ENCODE results near the gene CFAP157. TPM values are rescaled to one million over a fixed set of nuclear protein-coding genes. Genes with fewer than 3 reads are reported as not detected.
A peak's percentile ranks its signal among the peaks of the same experiment; 100 is the strongest.
"Not testable (repeated sequence)": the region's sequence is repeated elsewhere in the genome, so short reads cannot be mapped to it uniquely, and the experiment has no call there.

Gene CFAP157
- total RNA-seq, 2 experiments from 2014 or later = not detected

DNA sequence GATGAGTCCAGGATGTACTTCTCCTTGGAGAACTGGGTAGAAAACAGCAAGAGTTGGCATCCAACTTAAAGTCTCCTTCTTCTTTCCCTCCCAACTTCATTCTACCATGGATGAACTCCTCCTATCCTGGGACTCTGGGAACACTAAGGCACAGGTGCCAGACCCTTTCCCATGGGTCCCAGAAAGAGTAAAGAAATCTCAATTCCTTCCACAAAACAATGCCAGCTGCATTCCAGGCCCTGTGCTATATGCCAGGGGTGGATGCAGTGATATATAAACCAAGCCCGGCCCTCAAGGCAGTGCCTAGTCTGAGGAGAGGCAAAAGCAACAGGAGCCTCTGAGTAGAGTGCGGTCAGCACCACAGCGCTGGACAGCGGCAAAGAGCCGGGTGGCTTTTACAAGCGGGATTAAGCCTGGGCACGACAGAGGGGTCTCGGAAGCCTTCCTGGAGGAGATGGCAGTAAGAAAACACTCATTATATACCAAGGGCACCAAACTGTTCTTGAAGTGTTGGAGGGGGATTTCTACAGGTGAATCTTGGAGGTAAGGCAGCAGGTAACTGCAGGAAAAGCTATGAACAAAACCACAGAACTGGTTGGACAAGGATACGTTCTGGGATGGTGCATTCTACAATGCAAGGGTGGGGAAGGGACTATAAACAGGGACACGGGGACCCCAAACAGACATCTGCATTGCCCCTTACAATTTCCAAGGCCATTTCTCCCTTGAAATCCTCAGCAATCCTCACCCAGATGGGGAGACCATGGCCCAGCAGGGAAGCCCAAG, 44.7 kb downstream of the CFAP157 start:
- ChIA-PET CTCF (no interaction called here), POLR2A (no interaction called here)
- H3K36me3 Mint-ChIP-seq (ENCODE audit: low read depth) = peaks cover 53% of the 10 kb centered on the region
- H3K27me3 Mint-ChIP-seq = no peaks in the 10 kb centered on the region
- no peak overlapping the region for H3K4me3 Mint-ChIP-seq
- H3K9me3 Mint-ChIP-seq = no peaks in the 10 kb centered on the region
- no peak for DNase-seq
- no peak overlapping the region for H3K27ac Mint-ChIP-seq
- H3K4me1 Mint-ChIP-seq = peaks cover 5% of the 10 kb centered on the region

- Mint-ChIP-seq H3K4me1 (no peaks in the 10 kb centered on the region), H3K27me3 (no peaks in the 10 kb centered on the region), H3K36me3 (ENCODE audit: low read depth) (peaks cover 44% of the 10 kb centered on the region), H3K27ac (peak overlapping the region; percentile 54), H3K9me3 (no peaks in the 10 kb centered on the region), H3K4me3 (no peak overlapping the region)
- POLR2A ChIA-PET = no interaction called here
- DNase-seq = no peak
- CTCF ChIA-PET = no interaction called here
Observed at GRCh38 chr9:127753148-127753547, 46.4 kb downstream of the CFAP157 start.

GRCh38 chr9:127753622-127754021, 46.8 kb downstream of the CFAP157 start:
- H3K4me3 Mint-ChIP-seq = no peak overlapping the region
- no peaks in the 10 kb centered on the region for H3K9me3 Mint-ChIP-seq
- DNase-seq = no peak
- H3K27me3 Mint-ChIP-seq = no peaks in the 10 kb centered on the region
- no peaks in the 10 kb centered on the region for H3K4me1 Mint-ChIP-seq
- H3K36me3 Mint-ChIP-seq (ENCODE audit: low read depth) = peaks cover 44% of the 10 kb centered on the region
- H3K27ac Mint-ChIP-seq = no peak overlapping the region
- POLR2A ChIA-PET = no interaction called here
- CTCF ChIA-PET = no interaction called here

DNA sequence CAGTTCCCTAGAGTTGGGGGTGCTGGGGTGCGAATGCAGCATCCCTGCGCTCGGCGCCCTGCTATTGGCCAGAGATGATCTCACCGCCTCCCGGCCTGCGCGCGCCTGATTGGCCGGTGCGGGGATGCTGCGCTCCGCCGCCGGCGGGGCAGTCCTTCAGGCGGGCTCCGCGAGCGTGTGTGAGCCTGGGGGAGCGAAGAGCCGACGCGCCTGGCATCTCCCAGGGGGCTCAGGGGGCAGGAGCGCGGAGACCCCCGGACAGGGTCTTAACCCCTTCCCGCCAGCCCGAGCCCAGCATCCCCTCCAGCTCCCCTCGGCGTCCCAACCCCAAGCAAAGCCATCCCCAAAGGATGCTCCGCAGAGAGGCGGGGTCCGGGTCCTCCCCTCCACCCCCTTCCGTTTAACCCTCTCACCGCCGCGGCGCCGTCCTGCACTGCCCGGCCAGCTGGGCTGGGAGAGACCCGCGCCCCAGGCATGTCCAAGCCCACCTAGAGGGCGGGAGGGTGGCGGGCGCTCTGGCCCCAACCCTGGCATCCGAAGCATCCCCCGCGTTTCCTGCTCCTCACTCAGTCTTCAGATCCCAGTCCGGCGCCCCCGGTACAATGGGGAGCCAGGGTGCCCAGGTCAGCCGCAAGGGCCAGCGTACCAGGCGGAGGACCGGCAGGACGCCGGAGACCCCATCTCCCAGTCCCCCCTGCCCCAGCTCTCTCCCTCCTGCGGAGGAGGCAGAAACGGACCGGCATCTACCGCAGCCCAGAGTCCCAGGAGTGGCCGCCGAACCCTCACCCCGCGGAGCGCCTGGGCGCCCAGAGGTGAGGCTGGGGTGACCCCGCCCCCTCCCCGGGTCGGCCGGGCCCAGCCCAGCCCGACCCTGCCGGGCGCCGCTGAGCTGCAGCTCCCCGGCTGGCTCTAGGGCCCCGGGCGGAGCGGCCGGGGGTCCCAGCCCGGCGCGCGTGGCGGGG, 47.6 kb downstream of the CFAP157 start:
- CTCF ChIA-PET = no interaction called here

DNA sequence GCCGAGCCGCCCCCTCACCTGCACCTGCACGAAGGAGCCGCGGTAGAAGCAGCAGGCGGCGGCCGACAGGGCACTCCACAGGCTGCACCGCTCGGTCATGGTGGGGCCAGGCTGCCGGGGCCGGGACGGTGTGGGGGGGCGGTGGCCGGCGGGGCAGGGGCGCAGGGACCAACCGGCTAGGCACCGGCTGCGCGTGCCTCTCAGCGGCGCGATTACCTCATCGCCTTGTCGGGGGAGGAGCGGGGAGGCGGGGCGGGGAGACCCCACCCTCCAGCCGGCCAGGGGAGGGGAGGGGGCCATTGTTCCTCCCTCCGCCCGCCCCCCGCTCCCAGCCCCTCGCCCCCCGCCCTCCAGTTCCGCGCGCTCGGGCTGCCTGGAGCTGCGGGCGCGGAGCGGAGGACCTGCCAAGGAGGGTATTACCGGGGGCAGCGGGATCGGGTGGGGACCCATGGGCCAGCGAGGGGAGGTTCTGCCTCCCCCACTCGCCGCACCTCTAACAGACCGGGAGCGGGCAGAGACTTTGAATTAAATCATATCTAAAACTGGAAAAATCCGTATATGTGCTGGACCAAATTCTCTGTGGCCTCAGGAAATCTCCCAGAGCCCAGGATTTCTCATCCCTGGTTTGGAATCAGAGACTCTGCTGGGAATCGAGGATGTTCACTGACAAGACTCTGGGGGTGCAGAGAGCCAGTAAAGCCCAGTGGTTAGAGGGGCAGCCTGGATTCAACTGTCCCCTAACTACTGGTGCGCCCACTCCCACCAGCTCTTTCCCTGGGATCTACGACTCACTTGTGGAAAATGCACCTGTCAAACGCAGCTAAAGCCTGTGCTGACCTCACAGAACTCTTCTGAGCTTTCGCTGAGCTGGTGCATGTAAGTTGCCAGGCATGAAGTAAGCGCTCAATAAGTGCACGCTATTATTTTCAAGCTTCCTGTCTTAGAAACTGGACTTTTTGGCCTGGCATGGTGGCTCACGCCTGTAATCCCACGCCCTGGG, 48.6 kb downstream of the CFAP157 start:
- H3K9me3 Mint-ChIP-seq = no peaks in the 10 kb centered on the region
- H3K27me3 Mint-ChIP-seq = no peaks in the 10 kb centered on the region
- peaks cover 40% of the 10 kb centered on the region for H3K36me3 Mint-ChIP-seq (ENCODE audit: low read depth)
- no peak overlapping the region for H3K4me3 Mint-ChIP-seq
- H3K4me1 Mint-ChIP-seq = no peaks in the 10 kb centered on the region
- DNase-seq = no peak
- POLR2A ChIA-PET = interaction anchor here (0.9 to 2.4 kb wide), 2 partner anchors 11 to 15 kb away, joined by 5 to 6 read pairs; no protein-coding TSS in a partner anchor
- no peak overlapping the region for H3K27ac Mint-ChIP-seq
- CTCF ChIA-PET = interaction anchor here (1.2 to 2.1 kb wide), 2 partner anchors 11 to 20 kb away, joined by 3 to 7 read pairs; partner anchors contain the start of gene TOR2A

More for the DNA sequence above, 47.6 kb downstream of the CFAP157 start:
- Mint-ChIP-seq H3K36me3 (ENCODE audit: low read depth) (peaks cover 42% of the 10 kb centered on the region), H3K4me3 (no peak overlapping the region), H3K27me3 (no peaks in the 10 kb centered on the region), H3K9me3 (no peaks in the 10 kb centered on the region), H3K4me1 (no peaks in the 10 kb centered on the region), H3K27ac (no peak overlapping the region)
- POLR2A ChIA-PET = no interaction called here
- DNase-seq = no peak

GRCh38 chr9:127756233-127756632, 49.4 kb downstream of the CFAP157 start:
- H3K9me3 Mint-ChIP-seq = no peaks in the 10 kb centered on the region
- no peaks in the 10 kb centered on the region for H3K4me1 Mint-ChIP-seq
- POLR2A ChIA-PET = interaction anchor here (0.6 to 2.4 kb wide), 3 partner anchors 10 to 337 kb away, joined by 5 to 6 read pairs (median 5); no protein-coding TSS in a partner anchor
- H3K4me3 Mint-ChIP-seq = no peak overlapping the region
- CTCF ChIA-PET = interaction anchor here (1.0 to 2.1 kb wide), 4 partner anchors 10 to 28 kb away, joined by 3 to 7 read pairs (median 4); partner anchors contain the start of gene TOR2A
- H3K27me3 Mint-ChIP-seq = no peaks in the 10 kb centered on the region
- no peak for DNase-seq
- no peak overlapping the region for H3K27ac Mint-ChIP-seq
- H3K36me3 Mint-ChIP-seq (ENCODE audit: low read depth) = peaks cover 34% of the 10 kb centered on the region

GRCh38 chr9:127756776-127757175, 50.0 kb downstream of the CFAP157 start:
- ChIA-PET CTCF (interaction anchor here (1.0 to 2.1 kb wide), 4 partner anchors 9 to 28 kb away, joined by 3 to 7 read pairs (median 4); partner anchors contain the start of gene TOR2A), POLR2A (interaction anchor here (0.6 to 2.4 kb wide), 3 partner anchors 9 to 336 kb away, joined by 4 to 6 read pairs (median 5); no protein-coding TSS in a partner anchor)
- peaks cover 34% of the 10 kb centered on the region for H3K36me3 Mint-ChIP-seq (ENCODE audit: low read depth)
- H3K4me3 Mint-ChIP-seq, H3K27ac Mint-ChIP-seq, H3K4me1 Mint-ChIP-seq, DNase-seq, H3K9me3 Mint-ChIP-seq, H3K27me3 Mint-ChIP-seq: not testable (repeated sequence)

GRCh38 chr9:127758843-127759242, 52.1 kb downstream of the CFAP157 start:
- H3K9me3 Mint-ChIP-seq = no peaks in the 10 kb centered on the region
- peaks cover 45% of the 10 kb centered on the region for H3K36me3 Mint-ChIP-seq (ENCODE audit: low read depth)
- H3K4me3 Mint-ChIP-seq = no peak overlapping the region
- POLR2A ChIA-PET = no interaction called here
- peaks cover 15% of the 10 kb centered on the region for H3K4me1 Mint-ChIP-seq
- H3K27me3 Mint-ChIP-seq = no peaks in the 10 kb centered on the region
- CTCF ChIA-PET = no interaction called here
- H3K27ac Mint-ChIP-seq = no peak overlapping the region
- no peak for DNase-seq

DNA sequence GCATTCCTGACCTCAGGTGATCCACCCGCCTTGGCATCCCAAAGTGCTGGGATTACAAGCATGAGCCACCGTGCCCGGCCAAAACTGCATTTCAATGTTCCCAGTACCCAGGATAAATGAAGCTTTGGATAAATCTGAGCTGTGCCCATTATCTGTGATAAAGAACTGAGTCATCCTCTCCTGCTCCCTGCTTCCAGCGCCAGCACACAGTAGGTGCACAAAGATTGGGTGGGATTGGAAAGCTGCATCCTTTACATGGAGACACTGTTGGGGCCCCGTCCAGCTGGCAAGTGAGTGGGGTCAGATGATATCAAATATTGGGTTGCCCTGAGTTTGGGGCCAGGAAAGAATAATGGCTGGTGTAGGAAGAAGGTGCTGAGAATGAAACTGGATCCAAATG, 54.3 kb downstream of the CFAP157 start:
- no peak overlapping the region for H3K4me3 Mint-ChIP-seq
- H3K27me3 Mint-ChIP-seq = no peaks in the 10 kb centered on the region
- CTCF ChIA-PET = interaction anchor here (0.9 to 1.5 kb wide), 3 partner anchors 10 to 160 kb away, joined by 3 to 5 read pairs (median 3); partner anchors contain the start of gene TOR2A
- H3K27ac Mint-ChIP-seq = no peak overlapping the region
- peaks cover 30% of the 10 kb centered on the region for H3K4me1 Mint-ChIP-seq
- POLR2A ChIA-PET = interaction anchor here (2.0 kb wide), 1 partner anchor 10 kb away, joined by 7 read pairs; no protein-coding TSS in a partner anchor
- DNase-seq = no peak
- H3K9me3 Mint-ChIP-seq = no peaks in the 10 kb centered on the region
- peaks cover 68% of the 10 kb centered on the region for H3K36me3 Mint-ChIP-seq (ENCODE audit: low read depth)

- H3K4me3 Mint-ChIP-seq = no peak overlapping the region
- DNase-seq = no peak
- H3K27ac Mint-ChIP-seq = no peak overlapping the region
- H3K9me3 Mint-ChIP-seq = no peaks in the 10 kb centered on the region
- H3K27me3 Mint-ChIP-seq = no peaks in the 10 kb centered on the region
- CTCF ChIA-PET = interaction anchor here (0.9 to 1.5 kb wide), 3 partner anchors 10 to 160 kb away, joined by 3 to 5 read pairs (median 3); partner anchors contain the start of gene TOR2A
- peaks cover 35% of the 10 kb centered on the region for H3K4me1 Mint-ChIP-seq
- H3K36me3 Mint-ChIP-seq (ENCODE audit: low read depth) = peaks cover 72% of the 10 kb centered on the region
- POLR2A ChIA-PET = interaction anchor here (2.0 kb wide), 1 partner anchor 9 kb away, joined by 7 read pairs; no protein-coding TSS in a partner anchor
Observed at GRCh38 chr9:127761491-127761956, 54.7 kb downstream of the CFAP157 start.

- no peak for DNase-seq
- Mint-ChIP-seq H3K27me3 (no peaks in the 10 kb centered on the region), H3K36me3 (ENCODE audit: low read depth) (peaks cover 76% of the 10 kb centered on the region), H3K4me1 (peaks cover 40% of the 10 kb centered on the region), H3K4me3 (no peak overlapping the region), H3K9me3 (no peaks in the 10 kb centered on the region), H3K27ac (no peak overlapping the region)
- ChIA-PET CTCF (interaction anchor here (1.1 to 1.5 kb wide), 2 partner anchors 27 to 28 kb away, joined by 3 to 5 read pairs; partner anchors contain the start of gene TOR2A), POLR2A (interaction anchor here (2.0 kb wide), 1 partner anchor 9 kb away, joined by 7 read pairs; no protein-coding TSS in a partner anchor)
Observed at GRCh38 chr9:127762111-127762676, 55.4 kb downstream of the CFAP157 start.

All from activated CD4-positive, alpha-beta memory T cell treated with anti-CD3 and anti-CD28 coated beads, Interleukin-2, amount 10 ng/mL, durations not matched to agents 7 days and 5 days (primary cell).